CD4-positive, alpha-beta T cell treated with Interleukin-6 for 4 hours (primary cell): Measurements from ENCODE around the gene GALNT2.

ENCODE experiments used
- DNase-seq: peaks from one replicate; pipeline ENCODE4 v3.0.0-alpha.2; 2020; ENCODE audit warnings: mixed read lengths

GALNT2 gene

DNA sequence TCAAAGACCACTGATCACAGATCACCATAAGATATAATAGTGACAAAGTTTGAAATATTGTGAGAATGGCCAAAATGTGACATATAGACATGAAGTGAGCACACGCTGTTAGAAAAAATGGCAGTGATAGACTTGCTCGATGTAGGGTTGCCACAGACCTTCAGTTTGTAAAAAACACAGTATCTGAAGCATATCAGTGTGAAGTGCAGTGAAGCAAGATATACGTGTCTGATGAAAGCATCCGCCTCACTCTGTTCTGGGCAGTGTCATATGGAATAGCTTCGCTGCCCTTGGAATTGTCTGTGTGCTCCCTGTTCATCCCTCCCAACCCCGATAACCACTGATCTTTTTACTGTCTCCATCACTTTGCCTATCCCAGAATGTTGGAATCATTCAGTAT is 50.7 kb downstream of the GALNT2 start:
- no peak for DNase-seq

DNA sequence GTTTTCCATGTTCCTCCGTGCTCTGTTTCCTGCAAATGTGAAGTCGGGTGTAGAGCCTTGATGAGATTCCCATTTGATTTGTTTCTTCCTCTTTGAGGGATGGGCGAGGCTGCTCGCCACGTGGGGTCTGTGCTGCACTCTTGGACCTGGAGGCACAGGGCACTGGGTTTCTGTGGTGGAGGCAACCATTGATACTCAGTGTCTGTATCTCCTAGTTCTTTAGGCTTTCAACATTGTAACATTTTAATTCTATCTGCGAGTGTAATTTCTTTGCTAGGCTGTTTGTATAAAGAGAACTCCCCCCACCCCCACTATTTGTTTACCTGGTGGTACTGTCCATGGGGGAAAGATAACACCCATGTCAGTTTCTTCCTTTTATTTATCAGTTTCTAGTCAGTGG is 52.3 kb downstream of the GALNT2 start:
- DNase-seq, result no peak

DNA sequence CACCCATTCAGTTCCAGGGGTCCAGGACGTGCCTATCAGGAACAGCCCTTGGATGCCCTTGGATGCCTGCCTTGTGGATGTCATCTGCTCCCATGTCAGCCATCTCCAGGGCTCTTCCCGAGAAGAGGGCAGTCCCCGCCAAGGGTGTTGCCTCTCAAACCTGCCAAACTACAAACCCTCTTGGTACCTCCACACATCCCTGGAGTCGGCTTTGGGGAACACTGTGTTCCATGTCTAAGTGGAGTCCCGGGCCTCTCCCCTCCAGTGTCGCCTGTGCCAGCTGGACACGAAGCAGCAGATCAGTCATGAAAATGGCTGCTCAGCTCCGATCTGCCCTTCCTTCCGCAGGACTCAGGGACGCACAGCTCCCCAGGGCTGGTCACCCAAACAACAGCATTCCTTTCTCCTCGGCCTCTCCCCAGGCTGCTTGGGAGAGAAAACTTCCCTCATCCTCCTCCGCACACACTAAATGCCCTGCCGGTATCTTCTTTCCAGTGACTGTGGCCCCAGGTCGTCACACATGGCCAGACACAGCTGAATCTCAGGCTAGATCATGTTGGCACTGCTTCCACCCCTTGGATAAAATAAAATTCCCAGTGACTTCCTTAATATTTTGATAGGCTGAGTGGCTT is 53.4 kb downstream of the GALNT2 start:
- no peak for DNase-seq

DNA sequence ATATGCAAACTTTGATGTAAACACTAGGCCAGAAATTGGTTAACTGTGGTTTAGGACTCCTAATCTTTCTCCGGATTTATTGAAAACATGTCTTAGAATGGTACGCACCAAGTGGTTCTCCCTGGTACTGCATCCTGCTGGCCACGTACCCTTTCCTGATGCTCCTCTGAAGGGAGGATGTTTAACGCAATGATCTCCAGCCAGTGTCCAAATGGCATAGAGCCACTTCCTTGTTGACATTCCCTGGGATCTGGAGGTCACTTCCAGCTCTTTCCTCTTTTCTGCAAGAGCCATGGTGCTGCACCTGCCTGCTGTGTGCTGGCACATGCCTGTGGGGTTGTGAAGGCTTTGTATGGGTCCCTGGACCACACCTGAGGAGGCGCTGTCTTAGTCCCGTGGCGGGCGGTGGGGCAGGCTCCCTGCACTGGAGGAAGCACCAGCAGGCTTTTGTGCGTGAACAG is 53.9 kb downstream of the GALNT2 start:
- no peak for DNase-seq

DNA sequence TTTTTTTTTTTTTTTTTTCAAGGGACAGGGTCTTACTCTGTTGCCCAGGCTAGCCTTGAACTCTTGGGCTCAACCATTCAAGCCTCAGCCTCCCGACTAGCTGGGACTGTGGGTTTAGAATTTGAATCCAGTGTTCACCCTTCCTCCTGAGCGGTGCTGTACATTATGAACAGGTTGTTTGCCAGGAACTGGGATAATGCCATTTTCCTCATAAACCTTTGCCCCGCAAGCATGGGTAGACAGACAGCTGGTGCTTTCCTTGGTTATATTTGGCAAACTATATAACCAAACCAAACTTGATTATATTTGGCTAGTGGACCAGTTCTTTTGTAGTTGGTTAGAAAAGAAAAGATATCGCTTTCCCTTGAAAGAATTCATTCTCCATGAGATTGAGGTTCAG is 54.9 kb downstream of the GALNT2 start:
- DNase-seq, result no peak

DNA sequence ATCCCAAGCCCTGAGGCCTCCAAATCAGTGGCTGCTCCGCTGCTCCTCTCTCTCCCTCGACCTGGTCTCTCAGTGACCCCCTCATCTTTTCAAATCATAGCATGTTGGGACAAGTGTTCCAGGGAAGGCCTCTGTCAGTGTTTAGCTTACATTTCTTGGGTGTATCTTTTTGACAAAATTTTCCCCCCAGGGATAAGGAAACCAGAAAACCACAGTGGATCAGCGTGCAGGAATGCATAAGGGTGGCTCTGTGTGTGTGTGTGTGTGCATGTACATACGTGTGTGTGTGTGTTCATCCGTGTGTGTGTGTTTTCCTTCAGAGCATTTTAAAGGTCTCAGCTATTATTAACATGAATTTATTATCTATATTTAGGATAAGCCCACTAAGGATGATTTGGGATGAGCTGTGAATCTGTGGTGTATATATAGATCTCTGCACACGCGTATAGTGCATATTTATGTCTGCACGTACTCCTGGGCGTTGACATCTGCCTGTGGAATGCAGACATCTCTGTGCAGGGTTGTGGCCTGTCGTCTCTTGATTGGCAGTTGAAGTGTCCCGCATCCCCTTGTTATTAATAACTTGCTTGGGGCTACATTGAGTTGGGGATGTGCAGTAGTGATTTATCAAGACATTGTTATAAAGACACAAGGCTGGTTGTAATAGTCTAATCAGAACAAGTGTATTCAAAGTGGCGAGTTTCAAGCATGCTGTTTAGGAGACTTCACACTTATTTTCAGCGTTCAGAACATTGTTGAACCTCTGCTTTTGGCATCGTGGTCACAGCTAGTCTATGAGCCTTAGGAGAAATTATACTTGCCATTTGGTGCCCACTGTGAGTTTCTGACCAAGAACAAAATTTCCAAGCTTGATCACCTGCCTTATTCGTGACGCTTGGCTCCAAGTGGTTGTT is 55.6 kb downstream of the GALNT2 start:
- DNase-seq, result no peak

DNA sequence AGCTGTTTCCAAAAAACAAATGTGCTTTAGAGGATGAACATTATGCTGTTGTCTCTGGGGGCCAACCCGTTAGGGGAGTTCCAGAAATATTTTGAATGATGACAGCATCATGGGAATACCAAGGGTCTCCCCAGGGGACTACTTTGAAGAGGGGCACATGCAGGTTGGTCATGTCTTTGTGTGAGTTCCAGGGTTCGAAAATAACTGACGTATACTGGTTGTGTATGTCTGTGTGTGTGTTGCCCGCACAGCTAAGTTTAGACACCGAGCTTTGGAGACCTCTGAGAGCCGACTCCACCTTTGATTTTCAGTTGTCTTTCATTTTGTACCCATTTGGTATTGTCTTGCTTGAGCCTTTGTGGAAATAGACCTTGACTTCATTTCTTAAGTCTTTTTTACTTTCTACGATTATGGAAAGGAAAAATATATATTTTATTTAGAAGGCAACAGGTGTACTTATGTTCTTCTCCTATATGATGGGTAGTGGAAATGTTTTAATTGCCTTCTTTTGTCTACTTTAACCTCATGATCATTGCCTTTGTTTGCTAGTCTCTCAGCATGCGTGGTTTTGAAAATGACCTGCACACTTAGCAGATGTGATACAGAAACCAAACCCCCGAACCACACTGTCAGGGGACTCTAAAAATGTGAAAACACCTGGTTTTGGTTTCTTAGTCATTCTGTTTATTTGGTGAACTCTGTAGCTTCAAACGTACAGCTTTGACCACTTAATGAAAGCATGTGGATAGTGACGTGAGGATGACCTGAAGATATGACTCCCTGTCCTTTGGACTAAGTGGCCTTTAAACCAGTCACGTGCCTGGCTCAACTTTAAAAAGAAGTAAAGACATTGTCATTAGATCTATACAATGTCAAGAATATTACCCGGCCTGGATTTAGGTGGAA is 56.5 kb downstream of the GALNT2 start:
- no peak for DNase-seq

DNA sequence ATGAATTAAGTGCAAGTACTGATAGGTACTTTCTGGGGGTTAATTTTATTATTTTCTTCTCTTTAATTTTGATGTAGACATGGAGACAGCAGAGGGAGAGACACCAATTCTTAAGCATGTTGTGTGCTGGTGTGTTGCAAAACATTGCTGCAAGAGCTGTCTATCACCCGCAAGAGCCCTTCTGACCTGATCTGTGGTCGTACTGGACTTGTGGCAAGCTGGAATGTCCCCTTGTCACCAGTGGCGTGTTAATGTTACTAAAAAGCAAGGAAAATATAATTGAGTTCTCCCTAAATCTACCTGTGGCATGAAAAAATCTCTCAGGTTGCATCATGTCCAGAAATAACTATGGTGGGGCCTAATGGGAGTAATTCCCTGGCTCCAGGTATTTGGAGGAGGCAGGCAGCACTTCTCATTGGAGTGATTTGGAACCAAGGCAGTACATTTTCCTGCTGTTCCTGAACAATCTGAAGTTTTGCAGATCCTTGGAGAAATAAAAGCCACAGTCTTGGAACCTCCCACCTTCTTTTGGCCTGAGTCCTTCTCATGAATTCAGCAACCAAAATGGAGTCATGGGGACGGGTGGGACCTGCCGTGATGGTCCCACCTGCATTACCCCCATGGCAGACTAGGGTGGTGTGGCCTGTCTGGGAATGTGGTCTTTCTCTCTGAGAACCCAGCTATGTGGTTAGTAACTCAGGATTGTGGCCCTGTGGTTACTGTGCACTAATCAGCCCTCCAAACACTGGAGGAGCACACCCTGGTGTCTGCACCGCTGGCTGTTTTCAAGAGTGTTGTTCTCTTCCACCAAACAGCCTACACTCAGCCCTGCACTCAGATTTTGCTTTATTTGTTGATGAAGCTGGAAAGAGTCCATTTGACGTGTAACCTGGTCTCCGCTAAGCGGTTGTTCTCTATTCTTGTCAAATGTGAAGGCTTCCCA is 57.4 kb downstream of the GALNT2 start:
- no peak for DNase-seq

DNA sequence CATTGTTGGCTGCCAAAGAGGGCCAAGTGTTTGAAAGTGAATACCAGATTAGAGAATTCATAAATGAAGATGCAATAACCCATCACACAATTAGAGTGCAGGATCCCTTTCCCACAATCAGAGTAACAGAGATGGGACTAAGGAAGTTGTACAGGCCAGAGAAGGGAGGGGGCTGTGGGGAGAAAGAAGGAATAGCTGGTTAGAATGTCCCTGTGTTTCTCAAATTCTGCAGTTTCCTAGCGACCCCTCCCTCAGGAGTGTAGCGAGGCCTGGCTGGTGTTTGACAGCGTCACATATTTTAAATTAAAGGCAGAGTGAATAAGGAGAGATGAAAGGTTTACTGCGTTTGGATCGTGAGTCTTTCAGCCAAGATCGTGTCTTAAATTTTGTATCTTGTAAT is 58.1 kb downstream of the GALNT2 start:
- no peak for DNase-seq

DNA sequence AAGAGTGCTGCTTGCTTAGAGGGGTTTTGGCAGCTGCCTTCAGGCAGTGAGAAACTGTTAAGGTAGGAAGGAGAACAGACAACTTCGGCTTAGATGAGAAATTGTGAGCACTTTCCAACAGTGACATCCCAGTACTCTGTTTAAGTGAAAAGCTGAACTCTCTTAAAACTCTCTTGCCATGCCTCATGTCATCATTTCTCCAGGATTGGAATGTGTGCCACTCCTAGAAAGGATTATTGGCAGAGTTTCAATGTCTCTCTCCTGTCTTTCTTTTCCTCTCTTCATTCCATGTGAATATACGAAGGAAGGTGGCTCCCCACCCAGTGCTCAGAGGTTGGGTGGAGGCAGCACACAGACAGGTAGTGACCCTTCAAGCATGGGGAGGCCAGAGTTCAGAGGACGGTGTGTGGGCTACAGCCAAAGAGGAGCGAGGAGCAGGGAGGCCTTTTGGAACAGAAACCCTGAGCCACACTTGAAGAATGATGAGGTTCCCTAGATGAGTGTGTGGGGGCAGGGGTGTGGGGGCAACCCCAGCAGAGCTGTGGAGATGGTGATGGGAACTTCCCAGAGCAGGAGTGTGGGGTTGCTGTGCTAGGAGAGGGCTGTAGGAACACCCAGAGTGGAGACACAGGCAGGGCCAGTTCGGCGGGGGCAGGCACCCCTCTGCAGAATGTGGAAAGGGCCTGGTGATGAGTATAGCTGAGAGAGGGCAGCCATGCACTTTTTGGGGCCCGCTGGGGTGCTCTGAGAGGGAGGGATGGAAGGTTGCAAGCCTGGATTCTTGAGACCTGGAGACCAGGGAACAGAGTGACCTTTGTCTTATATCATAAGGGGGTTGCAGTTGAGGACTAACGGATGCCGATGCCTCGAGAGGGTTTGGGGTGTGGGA is 58.8 kb downstream of the GALNT2 start:
- DNase-seq, result no peak

DNA sequence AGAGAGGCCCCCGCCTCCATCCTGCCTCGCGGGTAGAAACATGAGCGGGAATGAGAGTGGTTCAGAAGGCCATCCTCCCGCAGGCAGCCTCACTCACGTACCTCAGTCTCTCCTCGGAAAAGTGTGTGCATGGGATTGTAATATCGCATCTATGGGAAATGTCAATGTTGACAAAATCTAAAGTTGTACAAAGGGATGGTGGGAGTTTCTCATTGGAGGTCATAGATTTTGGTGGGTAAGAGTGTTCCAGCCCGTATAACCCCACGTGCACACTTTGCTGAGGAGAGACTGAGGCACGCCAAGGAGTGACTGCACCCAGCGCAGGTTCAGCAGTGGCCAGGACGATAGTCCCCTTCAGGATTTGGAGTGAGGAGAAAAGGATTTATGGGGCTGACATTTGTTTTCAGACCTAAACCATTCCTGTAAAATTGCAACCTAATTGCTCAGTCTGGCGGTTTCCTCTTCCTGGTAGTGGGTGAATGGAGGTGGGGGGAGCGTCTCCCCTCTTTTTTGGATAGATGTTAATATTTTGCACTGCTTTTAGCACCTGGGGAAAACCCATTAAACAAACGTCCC is 59.6 kb downstream of the GALNT2 start:
- DNase-seq, result no peak

DNA sequence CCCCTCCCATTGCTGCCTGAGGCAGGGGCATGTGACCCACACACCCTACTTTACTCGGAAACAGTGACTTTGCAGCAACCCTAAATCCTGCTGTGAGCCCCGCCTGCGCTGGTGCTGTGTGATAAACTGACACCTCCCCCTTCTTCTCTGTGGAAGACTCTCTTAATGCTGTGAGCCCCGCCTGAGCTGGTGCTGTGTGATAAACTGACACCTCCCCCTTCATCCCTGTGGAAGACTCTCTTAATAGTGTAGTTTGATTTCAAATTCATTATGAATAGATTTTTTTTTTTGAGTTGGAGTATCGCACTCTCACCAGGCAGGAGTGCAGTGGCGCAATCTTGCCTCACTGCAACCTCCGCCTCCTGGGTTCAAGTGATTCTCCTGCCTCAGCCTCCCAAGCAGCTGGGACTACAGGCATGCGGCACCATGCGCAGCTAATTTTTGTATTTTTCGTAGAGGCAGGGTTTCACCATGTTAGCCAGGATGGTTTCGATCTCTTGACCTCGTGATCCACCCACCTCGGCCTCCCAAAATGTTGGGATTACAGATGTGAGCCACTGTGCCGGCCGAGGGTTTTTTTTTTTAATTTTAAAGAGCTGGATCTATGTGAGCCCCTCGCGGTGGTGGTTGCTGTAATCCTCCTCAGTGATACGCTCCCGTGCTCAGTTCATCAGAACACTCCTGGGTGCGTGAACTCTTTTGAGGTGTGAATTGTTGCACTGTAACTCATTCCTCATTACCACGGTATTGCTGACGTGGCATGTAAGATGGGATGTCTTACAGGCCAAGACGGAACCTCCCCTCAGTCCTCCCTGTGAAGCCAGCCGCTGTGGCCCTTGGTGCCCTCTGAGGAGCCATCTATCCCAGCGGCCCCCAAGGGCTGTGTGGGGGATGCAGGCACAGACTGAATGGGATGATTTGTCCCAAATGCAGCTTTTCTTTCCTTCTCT is 60.3 kb downstream of the GALNT2 start:
- DNase-seq, result peak; percentile 38

DNA sequence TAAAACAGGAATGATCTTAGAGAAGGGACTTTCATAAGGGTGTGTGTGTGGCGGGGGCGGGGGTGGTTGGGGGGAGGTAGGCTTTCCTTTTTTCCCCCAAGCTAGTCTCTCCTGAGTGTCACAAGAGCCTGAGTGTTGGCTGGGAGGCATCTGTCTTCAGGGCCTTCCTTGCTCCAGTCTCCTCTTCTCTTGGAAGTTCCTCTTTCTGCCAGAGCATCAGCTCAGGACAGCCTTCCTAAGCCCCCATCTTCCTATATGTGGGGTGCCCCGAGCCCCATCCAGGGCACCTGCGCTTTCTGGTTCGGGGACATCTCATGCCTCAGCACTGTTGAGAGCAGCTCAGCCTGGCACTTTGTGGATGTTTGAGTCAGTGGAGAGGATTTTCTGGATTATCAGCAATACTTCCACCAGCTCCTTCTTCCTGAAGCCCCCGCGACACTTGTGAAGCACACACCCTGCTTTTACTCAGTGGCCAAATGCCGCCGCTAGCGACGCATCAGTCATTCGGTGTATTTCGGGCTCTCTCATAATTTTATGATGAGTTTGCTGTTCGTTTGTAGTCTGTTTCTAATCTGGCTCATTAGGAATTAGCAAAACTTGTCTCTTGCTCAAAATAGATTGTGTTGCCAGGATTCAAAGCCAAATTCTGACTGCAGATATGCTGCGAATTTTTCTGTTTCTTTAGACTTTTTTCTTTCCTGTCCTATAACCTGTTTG is 61.7 kb downstream of the GALNT2 start:
- no peak for DNase-seq

DNA sequence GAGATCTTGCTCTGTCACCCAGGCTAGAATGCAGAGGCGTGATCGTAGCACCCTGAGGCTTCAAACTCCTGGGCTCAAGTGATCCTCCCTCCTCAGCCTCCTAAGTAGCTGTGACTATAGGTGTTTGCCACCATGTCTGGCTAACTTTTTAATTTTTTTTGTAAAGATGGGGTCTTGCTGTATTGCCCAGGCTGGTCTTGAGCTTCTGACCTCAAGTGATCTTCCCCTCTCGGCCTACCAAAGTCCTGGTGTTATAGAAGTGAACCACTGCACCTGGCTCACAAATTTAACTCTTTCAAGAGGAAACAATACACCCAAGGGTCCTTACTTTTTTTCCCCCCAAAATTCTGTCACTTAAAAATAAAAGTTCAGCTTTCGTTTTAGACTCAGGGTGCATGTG is 62.3 kb downstream of the GALNT2 start:
- no peak for DNase-seq

DNA sequence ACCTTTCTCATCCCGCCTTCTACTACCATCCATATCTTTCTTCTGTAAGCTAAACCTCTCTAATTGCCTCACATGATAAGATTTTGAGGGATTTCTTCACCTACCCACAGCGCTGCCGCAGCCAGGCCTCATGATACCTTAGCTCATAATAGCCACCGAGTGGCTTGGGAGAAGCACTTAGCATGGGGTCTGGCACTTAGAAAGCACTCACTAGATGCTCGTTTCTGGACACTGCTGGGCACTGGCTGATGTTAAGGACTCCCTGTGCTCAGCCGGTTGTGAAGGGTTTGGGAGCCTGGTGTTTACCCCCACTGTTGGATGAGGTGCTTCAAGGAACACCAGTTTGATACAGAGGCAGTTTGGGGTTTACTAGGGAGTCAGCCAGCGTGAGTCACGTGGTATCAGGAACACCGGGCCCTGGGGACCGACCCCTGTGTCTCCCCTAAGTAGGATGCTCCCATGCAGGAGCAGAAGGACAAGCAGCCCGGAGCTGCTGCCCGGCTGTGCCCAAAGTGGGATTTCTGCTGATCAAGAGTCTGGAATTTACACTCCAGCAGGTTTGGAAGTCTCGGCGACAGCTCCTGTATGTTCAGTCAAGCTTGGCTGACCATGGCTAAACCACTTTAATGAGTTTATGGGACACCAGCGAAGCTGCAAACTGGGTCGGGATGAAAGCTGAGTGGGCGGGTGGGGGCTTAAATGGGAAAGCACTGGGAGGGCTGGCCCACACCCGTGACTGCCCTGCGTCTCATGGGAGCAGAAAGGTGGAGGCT is 63.3 kb downstream of the GALNT2 start:
- DNase-seq, result no peak

DNA sequence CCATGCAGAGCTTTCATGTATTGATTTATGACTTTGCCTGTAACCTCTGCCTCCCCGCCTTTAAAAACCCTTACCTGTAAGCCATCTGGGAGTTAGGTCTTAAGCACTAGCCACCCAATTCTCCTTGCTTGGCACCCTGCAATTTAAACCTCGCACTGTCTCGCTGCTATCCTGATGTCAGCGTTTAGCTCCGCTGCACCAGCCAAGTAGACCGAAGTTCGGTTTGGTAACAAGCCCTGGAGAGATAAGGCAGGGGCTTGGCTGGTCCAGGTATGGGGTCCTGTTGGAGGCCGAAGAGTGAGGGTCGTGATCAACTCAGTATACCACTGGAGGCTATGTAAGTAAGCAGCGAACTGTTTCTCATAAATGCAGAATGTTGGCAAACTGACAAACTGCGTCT is 64.4 kb downstream of the GALNT2 start:
- DNase-seq, result no peak

DNA sequence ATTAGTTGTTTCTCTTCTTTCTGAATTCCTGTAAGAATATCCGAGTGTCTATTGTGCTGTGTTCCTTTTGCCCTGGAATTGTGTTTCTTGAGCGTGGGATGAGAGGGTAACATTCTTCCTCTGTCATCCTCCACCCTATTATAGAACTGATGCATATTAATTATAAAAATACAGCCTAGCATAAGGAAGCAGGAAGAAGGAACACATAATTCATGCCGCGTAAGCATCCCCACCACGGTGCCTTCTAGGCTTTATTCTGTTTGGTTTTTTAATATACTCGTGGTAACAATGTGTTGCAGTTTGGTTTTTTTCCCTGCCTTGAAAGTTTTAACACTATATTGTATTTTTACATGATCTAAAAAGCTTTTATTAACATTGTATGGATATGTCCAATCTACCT is 65.7 kb downstream of the GALNT2 start:
- no peak for DNase-seq

DNA sequence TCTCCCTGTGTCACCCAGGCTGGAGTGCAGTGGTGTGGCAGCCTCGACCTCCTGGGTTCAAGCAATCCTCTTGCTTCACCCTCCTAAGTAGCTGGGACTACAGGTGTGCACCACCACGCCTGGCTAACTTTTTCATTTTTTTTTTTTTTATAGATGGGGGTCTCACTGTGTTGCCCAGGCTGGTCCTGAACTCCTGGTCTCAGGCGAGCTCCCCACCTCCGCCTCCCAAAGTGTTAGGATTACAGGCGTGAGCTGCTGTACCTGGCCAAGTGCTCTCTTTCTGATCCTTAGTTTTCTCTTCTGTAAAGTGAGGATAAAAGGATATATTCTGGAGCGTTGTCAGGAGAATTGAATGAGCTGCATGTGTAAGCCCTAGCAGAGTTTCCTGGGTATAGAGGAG is 68.7 kb downstream of the GALNT2 start:
- DNase-seq, result no peak
